Caco-2 (cell line): ENCODE measurements around the gene MEST. TPM values are rescaled to one million over a fixed set of nuclear protein-coding genes. Genes with fewer than 3 reads are reported as not detected.

Experiments used
- BruUV-seq: library from RNA; stranded (reverse); fragments of 400-500 nt; replicated peaks from 2 replicates; lab custom pipeline; 2021; lab: Mats Ljungman, UMichigan
- CTCF ChIA-PET: fragments of 300-600 bp; sonication (Branson Sonifier 250); formaldehyde crosslinking; loops from one replicate; lab custom pipeline; 2022; ENCODE audit warnings: antibody characterized with exemption; lab: Charles Lee
- POLR2A ChIA-PET: fragments of 300-600 bp; sonication (Branson Sonifier 250); formaldehyde crosslinking; loops from one replicate; lab custom pipeline; 2022; ENCODE audit warnings: antibody characterized with exemption; lab: Charles Lee
- DNase-seq, 2 experiments: peaks; one replicate each; pipeline versions ENCODE4 v3.0.0 to v3.0.0-alpha.2; 2020 to 2022
- H3K27me3 ChIP-seq: replicated peaks from 2 replicates; pipeline ENCODE4 v1.6.0; 2011; ENCODE audit warnings: low read length; ENCODE audit not compliant: control insufficient read depth, insufficient read depth
- H3K36me3 ChIP-seq: 2 replicates; pipeline ENCODE4 v1.5.1; 2011; ENCODE audit warnings: low read length; ENCODE audit not compliant: control insufficient read depth, insufficient read depth
- H3K4me1 ChIP-seq: fragments of 250-450 bp; sonication (Bioruptor Pico); 2 replicates; pipeline ENCODE4 v1.5.1; 2020; ENCODE audit warnings: mild to moderate bottlenecking
- H3K4me3 ChIP-seq: 2 replicates; pipeline ENCODE4 v1.5.1; 2011; ENCODE audit warnings: low read depth, mild to moderate bottlenecking, control low read depth, low read length
- H3K9me3 ChIP-seq: fragments of 250-450 bp; sonication (Bioruptor Pico); 2 replicates; pipeline ENCODE4 v1.5.1; 2020; ENCODE audit warnings: mild to moderate bottlenecking, moderate library complexity
- H3K27ac Mint-ChIP-seq: one replicate; pipeline ENCODE4 v1.8.0; 2022; ENCODE audit warnings: mixed read lengths; ENCODE audit not compliant: unreplicated experiment
- H3K27me3 Mint-ChIP-seq: one replicate; pipeline ENCODE4 v1.8.0; 2022; ENCODE audit warnings: mixed read lengths; ENCODE audit not compliant: insufficient read depth, unreplicated experiment
- H3K36me3 Mint-ChIP-seq: one replicate; pipeline ENCODE4 v1.8.0; 2022; ENCODE audit warnings: mild to moderate bottlenecking, mixed read lengths; ENCODE audit not compliant: insufficient read depth, unreplicated experiment
- H3K4me1 Mint-ChIP-seq: one replicate; pipeline ENCODE4 v1.8.0; 2022; ENCODE audit warnings: low read depth, mixed read lengths; ENCODE audit not compliant: unreplicated experiment
- H3K4me3 Mint-ChIP-seq: one replicate; pipeline ENCODE4 v1.8.0; 2022; ENCODE audit warnings: mild to moderate bottlenecking, moderate library complexity, mixed read lengths; ENCODE audit not compliant: unreplicated experiment
- H3K9me3 Mint-ChIP-seq: one replicate; pipeline ENCODE4 v1.8.0; 2022; ENCODE audit warnings: mixed read lengths; ENCODE audit not compliant: unreplicated experiment
- intact Hi-C: fragments of 100-400 bp; cut with micrococcal nuclease; formaldehyde crosslinking; loops from one replicate; pipeline ENCODE4 v1.10.0; 2022; ENCODE audit not compliant: unreplicated experiment
- total RNA-seq: library from RNA; stranded (reverse); gene quantifications from 2 replicates; pipeline ENCODE4 v1.2.3, GENCODE V29; 2022
- TF ChIP-seq, protein P1 (sequence below), 2 experiments: fragments of 200-600 bp in 1 of 2; IDR thresholded peaks; 1 replicate in 1 of 2; 2 replicates in 1 of 2; pipeline versions ENCODE4 v1.5.1 to v1.8.0; 2011 to 2022; ENCODE audit warnings: antibody characterized with exemption in 1 of 2, control low read depth in 1 of 2, inconsistent platforms in 1 of 2, low read depth in 1 of 2, low read length in 1 of 2, mild to moderate bottlenecking in 1 of 2, moderate library complexity in 1 of 2; ENCODE audit not compliant: insufficient read depth in 1 of 2, severe bottlenecking in 1 of 2, unreplicated experiment in 1 of 2

Gene MEST
- total RNA-seq, 1 experiment from 2014 or later: 270 TPM

DNA sequence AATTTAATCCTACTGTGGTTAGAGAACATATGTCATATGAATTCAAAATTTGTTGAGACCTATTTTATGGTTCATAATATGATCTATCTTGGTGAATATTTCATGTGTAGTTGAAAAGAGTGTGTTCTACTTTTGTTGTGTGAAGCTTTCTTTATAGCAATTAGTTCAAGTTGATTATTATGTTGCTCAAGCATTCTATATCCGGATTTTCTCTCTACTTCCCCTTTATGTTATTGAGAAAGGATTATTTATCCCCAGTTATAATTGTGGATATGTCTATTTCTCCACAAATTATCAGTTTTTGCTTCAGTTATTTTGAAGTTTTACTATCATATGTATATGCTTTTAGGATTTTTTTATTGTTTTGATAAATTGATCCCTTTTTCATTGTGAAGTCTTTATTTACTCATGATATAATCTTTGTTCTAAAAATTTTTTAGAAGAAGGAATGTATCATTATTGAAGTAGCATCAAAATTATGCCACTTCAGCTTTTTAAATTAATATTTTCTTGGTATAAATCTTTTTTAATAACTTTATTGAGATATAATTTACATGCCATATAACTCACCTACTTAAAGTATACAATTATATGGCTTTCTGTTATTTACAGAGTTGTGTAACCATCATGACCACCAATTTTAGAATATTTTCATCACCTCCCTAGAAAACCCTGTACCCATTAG lies 12.0 kb upstream of the MEST start:
- no peak for DNase-seq
- ChIA-PET CTCF (interaction anchor here (0.6 kb wide), 1 partner anchor 242 kb away, joined by 4 read pairs; no protein-coding TSS in a partner anchor), POLR2A (no interaction called here)
- no peaks in the 10 kb centered on the region for H3K27me3 Mint-ChIP-seq
- intact Hi-C loops: loop anchor here (10.0 kb wide), 1 partner anchor 275 kb away; no protein-coding TSS in a partner anchor
- no peaks in the 10 kb centered on the region for H3K36me3 ChIP-seq
- no peak overlapping the region for H3K4me3 ChIP-seq
- H3K9me3 Mint-ChIP-seq: peaks cover 12% of the 10 kb centered on the region
- H3K27me3 ChIP-seq: no peaks in the 10 kb centered on the region
- H3K27ac Mint-ChIP-seq: no peak overlapping the region
- H3K9me3 ChIP-seq: peaks cover 16% of the 10 kb centered on the region
- H3K4me1 ChIP-seq: peaks cover under 1% of the 10 kb centered on the region
- peaks cover 10% of the 10 kb centered on the region for H3K4me1 Mint-ChIP-seq
- BruUV-seq: no TSS peak
- TF ChIP-seq, protein P1, sequence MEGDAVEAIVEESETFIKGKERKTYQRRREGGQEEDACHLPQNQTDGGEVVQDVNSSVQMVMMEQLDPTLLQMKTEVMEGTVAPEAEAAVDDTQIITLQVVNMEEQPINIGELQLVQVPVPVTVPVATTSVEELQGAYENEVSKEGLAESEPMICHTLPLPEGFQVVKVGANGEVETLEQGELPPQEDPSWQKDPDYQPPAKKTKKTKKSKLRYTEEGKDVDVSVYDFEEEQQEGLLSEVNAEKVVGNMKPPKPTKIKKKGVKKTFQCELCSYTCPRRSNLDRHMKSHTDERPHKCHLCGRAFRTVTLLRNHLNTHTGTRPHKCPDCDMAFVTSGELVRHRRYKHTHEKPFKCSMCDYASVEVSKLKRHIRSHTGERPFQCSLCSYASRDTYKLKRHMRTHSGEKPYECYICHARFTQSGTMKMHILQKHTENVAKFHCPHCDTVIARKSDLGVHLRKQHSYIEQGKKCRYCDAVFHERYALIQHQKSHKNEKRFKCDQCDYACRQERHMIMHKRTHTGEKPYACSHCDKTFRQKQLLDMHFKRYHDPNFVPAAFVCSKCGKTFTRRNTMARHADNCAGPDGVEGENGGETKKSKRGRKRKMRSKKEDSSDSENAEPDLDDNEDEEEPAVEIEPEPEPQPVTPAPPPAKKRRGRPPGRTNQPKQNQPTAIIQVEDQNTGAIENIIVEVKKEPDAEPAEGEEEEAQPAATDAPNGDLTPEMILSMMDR (IDR thresholded peaks at IDR 0.05; ENCODE audit: insufficient read depth in 1 of 2, low read depth in 1 of 2, low read length in 1 of 2, severe bottlenecking in 1 of 2, unreplicated experiment in 1 of 2): no peak
- H3K4me3 Mint-ChIP-seq: no peak overlapping the region
- no peaks in the 10 kb centered on the region for H3K36me3 Mint-ChIP-seq

DNA sequence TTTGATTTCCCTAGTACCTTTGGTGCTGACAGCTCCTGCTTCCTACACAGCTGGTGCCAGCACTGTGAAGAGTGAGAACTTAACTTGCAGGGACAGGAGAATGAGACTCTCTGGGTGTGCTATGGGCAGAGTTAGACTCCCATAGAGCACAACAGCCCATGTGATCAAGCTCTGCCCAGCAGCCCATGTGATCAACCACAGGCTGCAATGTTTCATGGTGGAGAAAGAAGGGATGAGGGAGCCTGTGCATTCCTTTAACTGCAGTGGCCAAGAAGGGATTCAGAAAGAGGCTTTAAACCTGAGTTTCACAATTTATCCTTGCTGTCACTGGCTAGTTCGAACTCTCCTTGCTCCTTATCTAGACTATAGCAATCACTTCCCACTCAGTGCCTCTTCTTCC lies 10.0 kb upstream of the MEST start:
- TF ChIP-seq, protein P1 (IDR thresholded peaks at IDR 0.05; ENCODE audit: insufficient read depth in 1 of 2, low read depth in 1 of 2, low read length in 1 of 2, severe bottlenecking in 1 of 2, unreplicated experiment in 1 of 2): no peak
- ChIA-PET CTCF (no interaction called here), POLR2A (no interaction called here)

DNA sequence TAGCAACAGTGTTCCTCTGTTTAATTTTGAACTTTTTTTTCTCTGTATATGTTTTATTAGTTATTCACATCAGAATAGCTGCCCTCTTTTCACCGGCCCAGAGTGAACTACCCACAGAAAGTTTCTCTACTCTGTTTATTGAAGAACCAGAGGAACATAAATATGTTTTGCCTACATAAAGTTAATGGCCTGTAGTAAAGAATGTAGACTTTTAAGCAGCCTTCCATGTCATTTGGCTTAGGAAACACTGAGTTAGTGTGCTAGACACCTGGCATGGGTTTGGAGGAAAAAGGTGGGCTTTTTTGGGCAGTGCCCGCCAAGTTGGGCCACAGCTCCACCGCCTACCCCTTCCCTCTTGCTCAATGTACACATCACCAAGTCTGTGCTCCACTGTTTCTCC lies 8.9 kb upstream of the MEST start:
- H3K4me3 Mint-ChIP-seq: no peak overlapping the region
- Histone ChIP-seq H3K9me3 (peaks cover 9% of the 10 kb centered on the region), H3K4me3 (no peak overlapping the region), H3K4me1 (peaks cover 16% of the 10 kb centered on the region), H3K36me3 (no peaks in the 10 kb centered on the region), H3K27me3 (no peaks in the 10 kb centered on the region)
- peaks cover 27% of the 10 kb centered on the region for H3K4me1 Mint-ChIP-seq
- no TSS peak for BruUV-seq
- no peaks in the 10 kb centered on the region for H3K27me3 Mint-ChIP-seq
- H3K9me3 Mint-ChIP-seq: peaks cover 2% of the 10 kb centered on the region
- POLR2A ChIA-PET: no interaction called here
- H3K36me3 Mint-ChIP-seq: peaks cover 17% of the 10 kb centered on the region
- intact Hi-C loops: loop anchor here (10.0 kb wide), 1 partner anchor 272 kb away; no protein-coding TSS in a partner anchor
- CTCF ChIA-PET: no interaction called here
- H3K27ac Mint-ChIP-seq: no peak overlapping the region
- no peak for DNase-seq
- TF ChIP-seq, protein P1 (IDR thresholded peaks at IDR 0.05; ENCODE audit: insufficient read depth in 1 of 2, low read depth in 1 of 2, low read length in 1 of 2, severe bottlenecking in 1 of 2, unreplicated experiment in 1 of 2): no peak

More for the DNA sequence above, 10.0 kb upstream of the MEST start:
- intact Hi-C loops: loop anchor here (10.0 kb wide), 1 partner anchor 273 kb away; no protein-coding TSS in a partner anchor
- DNase-seq: no peak
- Histone ChIP-seq H3K9me3 (peaks cover 16% of the 10 kb centered on the region), H3K36me3 (no peaks in the 10 kb centered on the region), H3K4me1 (peaks cover 7% of the 10 kb centered on the region), H3K4me3 (no peak overlapping the region), H3K27me3 (no peaks in the 10 kb centered on the region)
- no TSS peak for BruUV-seq
- Mint-ChIP-seq H3K27me3 (no peaks in the 10 kb centered on the region), H3K9me3 (peaks cover 12% of the 10 kb centered on the region), H3K27ac (no peak overlapping the region), H3K4me3 (no peak overlapping the region), H3K36me3 (peaks cover 11% of the 10 kb centered on the region), H3K4me1 (peaks cover 21% of the 10 kb centered on the region)
